Superior temporal gyrus (tissue), 1 donor: Measurements from ENCODE around the gene RASA3.

Experiments used
- DNase-seq: peaks from one replicate; pipeline ENCODE4 v3.0.0-alpha.2; 2016; ENCODE audit errors: extremely low spot score

The RASA3 gene

DNA sequence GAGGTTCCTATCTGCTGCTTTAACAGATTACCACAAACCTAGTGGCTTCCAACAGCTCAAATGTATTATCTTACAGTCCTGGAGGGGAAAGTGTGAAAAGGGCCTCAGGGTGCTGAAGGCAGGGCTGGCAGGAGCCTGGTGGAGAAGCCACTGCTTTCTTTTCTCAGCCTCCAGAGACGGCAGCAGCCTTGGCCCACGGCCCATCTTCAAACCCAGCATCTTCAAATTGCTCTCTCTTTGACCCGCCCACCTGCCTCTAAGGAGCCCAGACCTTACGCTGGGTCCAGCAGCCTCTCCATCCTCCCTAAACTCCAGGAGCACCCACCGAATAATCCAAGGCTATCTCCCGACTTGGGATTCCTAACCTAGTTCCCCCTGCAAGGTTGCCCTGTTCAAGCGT lies 194.2 kb downstream of the RASA3 start:
- no peak for DNase-seq

DNA sequence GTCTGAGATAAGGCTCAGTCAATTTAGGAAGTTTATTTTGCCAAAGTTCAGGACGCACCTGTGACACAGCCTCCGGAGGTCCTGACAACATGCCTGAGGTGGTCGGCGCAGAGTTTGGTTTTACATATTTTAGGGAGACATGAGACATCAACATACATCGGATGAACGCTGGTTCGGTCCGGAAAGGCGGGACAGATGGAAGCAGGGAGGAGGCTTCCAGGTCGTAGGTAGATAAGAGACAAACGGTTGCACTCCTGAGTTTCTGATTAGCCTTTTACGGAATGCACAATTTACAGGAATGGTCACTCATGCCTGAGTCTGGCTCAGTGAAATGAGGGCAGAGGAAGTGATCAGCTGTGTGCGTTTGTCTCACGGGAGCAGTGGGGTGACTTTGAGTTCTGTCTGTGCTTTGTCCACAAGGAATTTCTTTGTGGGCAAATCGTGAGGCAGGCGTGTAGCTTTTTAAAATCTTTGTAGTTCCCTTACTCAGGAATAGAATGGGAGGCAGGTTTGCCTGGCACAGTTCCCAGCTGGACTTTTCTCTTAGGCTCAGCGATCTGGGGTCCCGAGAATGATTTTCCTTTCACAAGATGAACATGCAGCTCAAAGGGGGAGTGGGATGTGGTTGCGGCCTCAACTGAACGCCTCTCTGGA lies 194.8 kb downstream of the RASA3 start:
- DNase-seq: no peak

DNA sequence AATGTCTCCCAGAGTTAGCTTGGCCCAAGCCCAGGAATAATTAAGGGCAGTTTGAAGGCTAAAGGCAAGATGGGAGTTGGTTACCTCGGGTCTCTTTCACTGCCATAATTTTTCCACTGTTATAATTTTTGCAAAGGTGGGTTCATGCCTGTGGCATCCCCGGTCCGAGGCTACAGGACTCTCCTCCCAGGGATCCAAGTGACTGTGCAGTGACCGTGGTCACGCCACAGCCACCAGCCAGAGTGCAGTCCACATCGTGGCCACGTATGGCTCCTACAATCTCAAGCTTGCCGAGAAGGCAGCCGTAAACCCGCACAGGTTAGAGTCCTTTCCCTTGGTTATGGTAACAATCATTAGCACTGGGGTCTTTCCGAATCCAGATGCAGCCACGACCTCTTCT lies 195.3 kb downstream of the RASA3 start:
- no peak for DNase-seq

DNA sequence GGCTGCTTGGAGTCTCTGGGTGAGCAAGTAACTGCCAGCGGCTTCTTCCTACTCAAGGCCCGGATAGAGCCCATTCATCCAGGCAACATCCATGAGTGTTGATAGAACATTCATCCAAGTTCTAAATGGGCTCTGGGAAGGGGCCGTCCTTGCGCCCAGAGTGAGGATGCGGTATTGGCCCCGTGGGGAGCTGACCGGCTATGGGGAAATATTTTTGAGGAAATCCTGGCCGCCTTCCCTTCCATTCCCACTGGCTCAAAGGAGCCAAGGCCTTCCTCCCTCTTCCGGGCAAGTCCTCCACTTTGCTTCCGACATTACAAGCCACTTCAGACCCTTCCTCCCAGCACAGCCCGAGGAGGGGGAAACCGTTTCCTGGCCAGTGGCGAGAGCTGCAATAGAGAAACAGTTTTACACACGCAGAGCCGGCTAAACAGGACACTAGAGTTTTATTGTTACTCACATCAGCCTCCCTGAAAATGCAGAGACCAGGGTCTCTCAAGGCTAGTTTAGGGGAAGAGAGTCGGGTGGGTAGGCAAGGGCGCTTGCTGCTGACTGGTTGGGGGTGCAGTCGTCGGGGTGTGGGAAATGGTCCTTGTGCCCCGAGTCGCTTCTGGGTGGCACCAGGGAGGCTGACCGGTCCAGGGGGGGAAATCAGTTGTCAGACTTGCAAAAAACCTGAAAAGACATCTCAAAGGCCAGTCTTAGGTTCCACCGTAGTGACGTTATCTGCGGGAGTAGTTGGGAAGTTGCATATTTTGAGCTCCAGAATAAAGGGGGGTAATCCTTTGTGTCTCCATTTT lies 196.1 kb downstream of the RASA3 start:
- DNase-seq: no peak

DNA sequence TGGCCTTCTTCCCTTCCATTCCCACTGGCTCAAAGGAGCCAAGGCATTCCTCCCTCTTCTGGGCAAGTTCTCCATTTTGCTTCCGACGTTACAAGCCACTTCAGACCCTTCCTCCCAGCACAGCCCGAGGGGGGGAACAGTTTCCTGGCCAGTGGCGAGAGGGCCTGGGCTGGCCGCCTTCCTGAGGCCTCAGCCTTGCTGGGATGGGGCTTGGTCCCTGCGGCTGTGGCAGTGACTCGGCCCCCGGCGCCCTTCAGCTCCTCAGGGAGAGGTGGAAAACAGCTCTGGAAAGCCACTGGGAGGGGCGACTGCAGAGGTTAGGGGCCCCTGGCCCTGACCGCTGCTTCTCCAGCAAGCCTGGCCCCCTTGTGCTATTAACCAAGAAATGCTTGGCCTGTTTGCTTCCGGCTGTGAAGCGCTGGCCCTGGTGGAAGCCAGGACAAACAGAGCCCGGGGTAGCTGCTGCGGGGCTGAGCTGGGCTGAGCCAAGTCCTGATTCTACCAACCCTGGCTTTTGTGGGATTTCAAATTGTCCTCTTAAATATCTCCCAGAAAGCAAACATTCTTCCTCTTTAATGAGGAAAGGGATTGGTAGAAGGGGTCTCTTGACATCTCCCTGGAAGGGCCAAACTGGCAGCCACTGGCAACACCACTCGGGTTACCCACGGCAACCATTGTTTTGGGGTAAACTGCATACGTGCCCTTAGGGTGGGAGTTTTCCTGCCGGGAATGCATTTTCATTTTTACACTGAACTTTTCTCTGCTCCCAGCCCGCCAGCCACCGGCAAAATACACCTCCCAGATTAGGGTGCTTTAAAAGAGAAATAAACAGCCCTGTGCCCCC lies 197.2 kb downstream of the RASA3 start:
- DNase-seq: no peak

DNA sequence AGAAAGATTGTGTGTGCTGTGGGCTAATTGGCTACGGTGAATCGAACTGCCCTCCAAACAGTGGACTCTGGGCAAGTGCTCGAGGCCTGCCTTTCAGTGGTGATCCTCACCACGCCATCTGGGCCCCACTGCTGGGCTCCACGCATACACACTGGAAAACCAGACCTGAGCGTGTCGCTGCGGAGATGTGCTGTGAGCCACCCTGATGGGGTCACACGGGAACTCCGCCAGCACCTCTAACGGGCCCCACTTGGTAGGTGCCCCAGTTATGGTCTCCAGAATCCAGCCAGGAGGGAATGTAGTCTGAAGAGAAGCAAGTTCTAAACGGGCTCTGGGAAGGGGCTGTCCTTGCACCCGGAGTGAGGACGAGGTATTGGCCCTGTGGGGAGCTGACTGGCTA lies 197.8 kb downstream of the RASA3 start:
- no peak for DNase-seq

DNA sequence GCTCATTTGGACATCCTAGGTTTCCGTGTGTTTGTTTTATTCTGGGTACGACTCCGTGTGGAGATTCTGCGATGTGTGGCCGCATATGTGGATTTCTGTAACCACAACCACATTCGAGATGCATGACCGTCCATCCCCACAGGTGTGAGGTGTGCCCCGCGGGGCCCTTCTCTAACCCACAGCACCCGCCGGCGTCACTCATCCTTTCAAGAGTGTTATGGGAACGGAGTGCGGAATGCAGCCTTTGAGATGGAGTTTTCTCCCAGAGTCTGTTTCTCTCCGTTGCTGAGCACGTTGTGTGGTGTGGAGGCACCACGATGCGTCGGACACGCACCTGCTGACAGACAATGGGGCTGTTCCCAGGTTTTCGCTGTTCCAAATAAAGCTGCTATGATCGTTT lies 198.5 kb downstream of the RASA3 start:
- no peak for DNase-seq

DNA sequence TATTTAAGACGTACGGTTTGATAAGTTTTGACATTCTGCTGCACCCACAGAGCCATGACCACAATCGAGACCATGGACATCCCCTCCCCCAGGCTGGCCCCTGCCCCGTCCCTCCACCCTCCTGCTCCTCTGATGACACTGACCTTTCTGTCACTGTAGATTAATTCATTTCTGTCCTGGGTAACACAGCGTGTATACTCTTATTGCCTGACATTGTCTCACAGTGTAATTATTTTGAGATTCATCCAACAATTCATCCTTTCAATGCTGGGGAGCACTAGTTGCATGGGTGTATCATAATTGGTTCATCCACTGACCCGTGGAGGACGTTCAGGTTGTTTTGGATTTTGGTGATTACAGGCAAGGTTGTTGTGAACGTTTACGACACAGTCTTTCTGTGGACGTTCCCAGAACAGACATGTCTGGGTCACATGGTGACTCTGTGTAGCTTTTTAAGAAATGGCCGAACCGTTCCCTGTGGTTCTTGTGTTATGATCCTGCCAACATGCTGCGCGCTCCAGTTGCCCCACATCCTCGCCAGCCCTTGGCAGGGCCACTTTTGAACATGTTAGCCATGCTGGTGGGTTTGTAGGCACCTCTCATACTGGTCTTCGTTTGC lies 200.5 kb downstream of the RASA3 start:
- no peak for DNase-seq

DNA sequence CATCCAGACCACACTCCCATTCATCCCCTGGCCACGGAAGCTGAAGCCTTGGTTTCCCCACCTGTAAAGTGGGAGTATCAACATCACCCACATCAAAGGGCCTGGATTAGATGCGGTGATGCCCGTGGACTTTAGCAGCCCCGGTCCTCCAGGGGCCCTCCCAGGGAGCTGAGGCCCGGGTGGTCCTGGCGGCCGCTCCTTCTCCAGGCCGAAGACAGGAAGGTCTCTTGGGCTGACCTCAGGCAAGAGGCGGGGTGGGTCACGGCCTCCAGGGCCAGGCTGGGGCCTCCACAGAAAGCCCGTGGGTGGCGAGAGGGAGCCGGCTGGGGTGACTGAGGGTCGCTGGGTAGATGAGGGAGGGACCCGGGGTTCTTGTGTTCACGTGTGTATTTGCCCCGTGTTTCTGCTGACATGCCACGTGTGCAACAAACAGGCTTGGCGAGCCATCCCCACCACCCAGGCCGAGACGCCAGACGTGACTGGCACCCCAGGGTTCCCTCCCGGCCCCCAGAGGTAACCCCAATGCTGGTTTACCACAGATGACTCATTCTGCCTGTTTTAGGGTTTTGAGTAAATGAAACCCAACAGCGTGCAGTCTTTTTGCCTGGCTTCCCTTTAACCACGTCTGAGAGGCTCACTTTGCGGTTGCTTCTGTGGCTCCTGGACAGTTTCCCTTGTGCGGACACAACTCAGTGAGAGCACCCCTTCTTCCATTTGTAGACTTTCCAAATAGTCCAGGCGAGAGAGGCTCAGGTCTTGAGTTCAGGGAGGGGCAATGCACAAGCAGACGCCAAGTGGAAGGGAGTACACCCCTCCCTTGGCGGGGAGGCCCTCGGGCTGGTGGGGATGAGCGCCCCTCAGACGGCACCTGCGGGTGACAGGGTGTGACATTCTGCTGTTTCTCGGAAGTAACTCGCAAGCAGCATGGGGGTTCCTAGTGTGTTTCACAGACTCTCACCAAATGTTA lies 201.5 kb downstream of the RASA3 start:
- DNase-seq: no peak

DNA sequence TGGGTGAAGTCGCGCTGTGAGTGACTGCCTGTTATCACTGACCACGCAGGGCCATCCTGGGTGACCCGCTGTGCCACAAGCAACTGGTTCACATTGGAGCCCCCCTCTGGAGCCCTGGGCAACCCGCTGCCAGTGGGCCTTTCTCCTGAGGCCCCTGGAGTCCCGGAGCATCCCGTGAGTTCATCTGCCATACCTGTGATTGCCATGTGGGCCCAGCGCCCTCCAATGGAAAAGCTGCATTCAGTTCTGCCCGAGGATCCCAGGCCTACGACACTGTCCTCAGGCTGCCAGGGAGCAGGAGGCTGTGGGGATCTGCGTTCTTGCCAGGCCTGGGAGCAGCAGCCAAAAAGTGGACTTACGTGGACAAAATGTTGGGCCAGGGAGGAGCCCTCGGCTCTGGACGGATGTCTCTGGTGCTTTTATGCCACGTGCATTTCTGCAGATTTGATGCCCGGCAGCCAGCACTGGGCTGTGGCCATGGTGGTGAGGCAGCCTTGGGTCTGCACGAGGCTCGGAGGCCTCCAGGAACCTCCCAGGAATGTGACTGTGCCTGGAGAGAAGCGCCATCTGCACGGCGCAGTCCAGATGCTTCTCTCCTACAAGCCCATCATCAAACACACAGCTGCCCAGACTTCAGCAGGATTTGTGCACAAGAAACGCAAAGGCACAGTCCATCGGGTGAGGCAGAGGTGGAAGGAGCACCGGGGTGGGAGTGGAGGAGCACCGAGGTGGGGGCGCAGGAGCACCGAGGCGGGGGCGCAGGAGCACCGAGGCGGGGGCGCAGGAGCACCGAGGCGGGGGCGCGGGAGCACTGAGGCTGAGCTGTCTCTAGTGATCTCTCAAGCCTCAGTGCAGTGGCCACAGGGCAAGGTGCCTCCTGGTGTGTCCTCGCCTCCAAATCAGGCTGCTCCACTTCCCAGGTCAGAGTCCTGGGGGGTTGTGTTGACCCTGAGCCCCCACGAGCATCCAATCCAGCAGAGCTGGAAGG lies 202.5 kb downstream of the RASA3 start:
- no peak for DNase-seq

DNA sequence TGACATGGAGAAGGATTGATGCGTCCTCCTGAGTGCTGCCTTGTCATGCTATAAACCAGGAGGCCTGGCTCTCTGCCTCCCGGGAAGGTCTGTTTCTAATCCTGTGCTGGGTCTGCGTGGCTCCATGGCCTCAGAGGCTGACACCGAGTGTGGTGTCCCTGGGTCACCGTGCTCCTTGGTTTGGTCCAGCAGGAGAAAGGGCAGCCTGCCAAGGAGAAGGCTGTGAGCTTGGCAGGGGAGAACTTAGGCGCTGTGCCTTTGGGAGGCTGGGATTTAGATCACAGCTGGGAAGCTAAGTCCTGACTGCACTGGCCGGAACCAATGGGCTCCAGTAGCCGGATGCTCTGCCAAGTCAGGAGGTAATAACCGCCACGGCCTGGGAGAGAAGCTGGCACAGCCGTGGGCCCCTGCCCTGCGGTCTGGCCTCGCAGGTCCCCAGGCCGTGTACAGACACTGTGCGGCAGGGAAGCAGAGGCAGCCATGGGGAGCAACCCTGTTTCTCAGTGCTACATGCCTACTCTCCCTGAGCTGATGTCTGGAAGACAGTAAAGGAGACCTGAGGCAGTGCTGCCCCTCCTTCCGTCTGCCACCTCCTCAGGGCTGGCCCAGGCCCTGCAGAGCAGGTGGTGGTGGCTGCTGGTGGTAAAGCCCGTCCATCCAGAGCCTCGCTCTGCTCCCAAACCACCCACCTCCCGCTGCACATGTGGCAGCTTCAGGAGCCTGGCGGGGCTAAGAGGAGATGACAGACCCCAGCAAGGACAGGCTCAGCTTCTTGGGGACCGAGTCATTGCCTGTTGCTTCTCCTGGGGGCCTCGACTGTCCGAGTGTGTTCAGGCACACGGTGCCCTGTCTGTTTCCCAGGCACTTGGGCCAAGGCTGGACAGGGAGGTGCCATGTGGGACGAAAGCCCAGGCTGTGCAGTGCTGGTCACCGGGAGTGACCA lies 203.5 kb downstream of the RASA3 start:
- DNase-seq: peak; percentile 27
